ENCODE measurements around the gene TACC2.
A peak's percentile ranks its signal among the peaks of the same experiment; 100 is the strongest.
"Not testable (repeated sequence)": the region's sequence is repeated elsewhere in the genome, so short reads cannot be mapped to it uniquely, and the experiment has no call there.

TACC2 gene

DNA sequence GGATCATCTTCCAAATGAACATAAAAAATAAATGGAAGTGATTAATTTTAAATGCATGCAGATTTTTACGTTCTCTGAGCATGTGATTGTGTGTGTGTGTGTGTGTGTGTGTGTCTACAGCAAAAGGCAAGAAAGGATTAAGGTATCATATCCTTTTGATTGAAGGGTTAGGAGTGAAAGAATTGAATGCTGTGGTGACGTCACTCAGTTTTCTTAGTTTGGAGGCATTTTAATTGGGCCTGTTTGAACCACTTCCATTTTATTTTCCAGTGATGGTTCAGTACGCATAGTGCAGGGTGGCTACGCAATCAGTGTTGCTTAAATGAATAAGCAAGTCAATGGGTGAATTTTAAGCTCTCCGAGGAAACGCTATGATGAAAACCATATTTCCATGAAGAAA is 31.3 kb downstream of the TACC2 start:
- H2AFZ ChIP-seq (ENCODE audit: low read depth), result peak overlapping the region; percentile 64; the same call in 1 of the 2 replicates
- no peaks in the 10 kb centered on the region for H3K36me3 ChIP-seq (ENCODE audit: insufficient read depth)
- H3K9ac ChIP-seq, result peak overlapping the region; percentile 92; the same call in 1 of the 2 replicates
- H4K20me1 ChIP-seq (ENCODE audit: insufficient read depth), result no peaks in the 10 kb centered on the region
- TF ChIP-seq, protein P1, sequence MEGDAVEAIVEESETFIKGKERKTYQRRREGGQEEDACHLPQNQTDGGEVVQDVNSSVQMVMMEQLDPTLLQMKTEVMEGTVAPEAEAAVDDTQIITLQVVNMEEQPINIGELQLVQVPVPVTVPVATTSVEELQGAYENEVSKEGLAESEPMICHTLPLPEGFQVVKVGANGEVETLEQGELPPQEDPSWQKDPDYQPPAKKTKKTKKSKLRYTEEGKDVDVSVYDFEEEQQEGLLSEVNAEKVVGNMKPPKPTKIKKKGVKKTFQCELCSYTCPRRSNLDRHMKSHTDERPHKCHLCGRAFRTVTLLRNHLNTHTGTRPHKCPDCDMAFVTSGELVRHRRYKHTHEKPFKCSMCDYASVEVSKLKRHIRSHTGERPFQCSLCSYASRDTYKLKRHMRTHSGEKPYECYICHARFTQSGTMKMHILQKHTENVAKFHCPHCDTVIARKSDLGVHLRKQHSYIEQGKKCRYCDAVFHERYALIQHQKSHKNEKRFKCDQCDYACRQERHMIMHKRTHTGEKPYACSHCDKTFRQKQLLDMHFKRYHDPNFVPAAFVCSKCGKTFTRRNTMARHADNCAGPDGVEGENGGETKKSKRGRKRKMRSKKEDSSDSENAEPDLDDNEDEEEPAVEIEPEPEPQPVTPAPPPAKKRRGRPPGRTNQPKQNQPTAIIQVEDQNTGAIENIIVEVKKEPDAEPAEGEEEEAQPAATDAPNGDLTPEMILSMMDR (conservative IDR thresholded peaks at IDR 0.05; ENCODE audit: low read depth, low read length), result no peak
- no peaks in the 10 kb centered on the region for H3K79me2 ChIP-seq (ENCODE audit: insufficient read depth, low read depth)
- peaks cover 14% of the 10 kb centered on the region for H3K4me1 ChIP-seq (ENCODE audit: low read depth, poor library complexity, severe bottlenecking)
- H3K4me2 ChIP-seq, result peak overlapping the region; percentile 60; the same call in 1 of the 2 replicates
- H3K27ac ChIP-seq, result 0 out of 2 replicates have a peak overlapping the region, but pooled peaks have one; percentile 90
- no peak overlapping the region for H3K4me3 ChIP-seq (IDR thresholded peaks at IDR 0.05; ENCODE audit: insufficient read depth, low read depth, low read length)
- H3K27me3 ChIP-seq (ENCODE audit: insufficient read depth, low read depth), result no peaks in the 10 kb centered on the region

DNA sequence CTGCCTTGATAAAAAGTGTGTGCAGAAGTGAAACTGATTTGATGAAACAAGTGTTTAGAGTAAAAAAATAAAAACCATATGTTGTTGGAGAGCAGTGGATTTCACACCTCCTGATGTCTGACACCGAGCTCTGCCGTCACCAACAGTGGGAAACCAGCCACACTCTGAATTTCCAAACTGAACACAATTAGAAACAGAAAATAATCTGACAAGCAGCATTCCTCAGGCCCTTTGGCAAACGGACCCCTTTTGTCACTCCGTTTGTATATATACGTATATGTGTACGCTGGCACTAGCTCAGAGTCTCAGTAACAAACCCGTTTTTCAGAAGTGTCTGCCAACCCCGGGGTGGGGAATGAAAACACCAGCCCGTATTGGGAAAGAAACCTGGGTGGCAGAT is 32.4 kb downstream of the TACC2 start:
- Histone ChIP-seq H3K79me2 (ENCODE audit: insufficient read depth, low read depth) (no peaks in the 10 kb centered on the region), H3K4me3 (IDR thresholded peaks at IDR 0.05; ENCODE audit: insufficient read depth, low read depth, low read length) (no peak overlapping the region)

DNA sequence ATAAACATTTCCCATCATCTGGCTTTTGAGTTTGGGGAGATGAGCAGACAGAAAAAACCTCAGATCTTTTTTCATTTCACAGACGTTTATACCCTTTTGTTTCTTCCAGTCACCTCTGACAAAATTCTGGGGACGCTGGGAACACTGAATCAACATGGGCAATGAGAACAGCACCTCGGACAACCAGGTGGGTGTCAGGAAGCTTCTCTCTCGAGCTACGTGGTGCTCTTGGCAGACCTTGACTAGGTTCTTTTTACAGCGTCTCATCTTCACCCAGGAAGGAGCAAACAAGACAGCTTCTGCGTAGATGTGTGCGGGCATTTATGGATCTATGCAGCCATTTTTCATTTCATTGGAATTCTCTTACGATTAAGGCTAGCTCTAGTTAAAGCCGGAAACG is 32.9 kb downstream of the TACC2 start:
- Histone ChIP-seq H3K4me3 (IDR thresholded peaks at IDR 0.05; ENCODE audit: insufficient read depth, low read depth, low read length) (no peak overlapping the region), H3K27me3 (ENCODE audit: insufficient read depth, low read depth) (no peaks in the 10 kb centered on the region), H3K79me2 (ENCODE audit: insufficient read depth, low read depth) (no peaks in the 10 kb centered on the region), H3K36me3 (ENCODE audit: insufficient read depth) (no peaks in the 10 kb centered on the region), H3K9ac (no peak overlapping the region), H3K4me2 (no peak overlapping the region), H3K4me1 (ENCODE audit: low read depth, poor library complexity, severe bottlenecking) (peaks cover 14% of the 10 kb centered on the region), H2AFZ (ENCODE audit: low read depth) (no peak overlapping the region), H3K27ac (no peak overlapping the region), H4K20me1 (ENCODE audit: insufficient read depth) (no peaks in the 10 kb centered on the region)
- TF ChIP-seq, protein P1 (conservative IDR thresholded peaks at IDR 0.05; ENCODE audit: low read depth, low read length), result no peak

More for the DNA sequence above, 32.4 kb downstream of the TACC2 start:
- H4K20me1 ChIP-seq (ENCODE audit: insufficient read depth), result no peaks in the 10 kb centered on the region
- no peaks in the 10 kb centered on the region for H3K27me3 ChIP-seq (ENCODE audit: insufficient read depth, low read depth)
- H3K27ac ChIP-seq, result no peak overlapping the region
- TF ChIP-seq, protein P1 (conservative IDR thresholded peaks at IDR 0.05; ENCODE audit: low read depth, low read length), result no peak
- peaks cover 14% of the 10 kb centered on the region for H3K4me1 ChIP-seq (ENCODE audit: low read depth, poor library complexity, severe bottlenecking)
- H3K36me3 ChIP-seq (ENCODE audit: insufficient read depth), result no peaks in the 10 kb centered on the region
- H2AFZ ChIP-seq (ENCODE audit: low read depth), result no peak overlapping the region
- H3K9ac ChIP-seq, result no peak overlapping the region
- no peak overlapping the region for H3K4me2 ChIP-seq

DNA sequence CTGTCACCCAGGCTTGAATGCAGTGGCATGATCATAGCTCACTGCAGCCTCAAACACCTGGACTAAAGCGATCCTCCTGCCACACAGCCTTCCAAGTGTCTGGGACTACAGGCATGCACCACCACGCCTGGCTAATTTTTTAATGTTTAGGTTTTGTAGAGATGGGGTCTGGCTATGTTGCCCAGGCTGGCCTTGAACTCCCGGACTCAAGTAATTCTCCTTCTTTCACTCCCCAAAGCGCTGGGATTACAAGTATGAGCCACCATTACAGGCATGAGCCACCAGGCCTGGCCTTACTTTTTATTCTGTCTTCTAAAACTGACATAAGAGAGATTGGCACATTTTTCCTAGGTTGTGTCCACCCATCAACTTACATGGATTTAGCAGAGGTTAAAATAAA is 33.3 kb downstream of the TACC2 start:
- Histone ChIP-seq H3K4me1 (ENCODE audit: low read depth, poor library complexity, severe bottlenecking) (peaks cover 12% of the 10 kb centered on the region), H3K27ac (no peak overlapping the region), H4K20me1 (ENCODE audit: insufficient read depth) (no peaks in the 10 kb centered on the region), H2AFZ (ENCODE audit: low read depth) (no peak overlapping the region), H3K36me3 (ENCODE audit: insufficient read depth) (no peaks in the 10 kb centered on the region), H3K79me2 (ENCODE audit: insufficient read depth, low read depth) (no peaks in the 10 kb centered on the region), H3K4me3 (IDR thresholded peaks at IDR 0.05; ENCODE audit: insufficient read depth, low read depth, low read length) (no peak overlapping the region), H3K27me3 (ENCODE audit: insufficient read depth, low read depth) (no peaks in the 10 kb centered on the region), H3K9ac (no peak overlapping the region), H3K4me2 (no peak overlapping the region)
- TF ChIP-seq, protein P1 (conservative IDR thresholded peaks at IDR 0.05; ENCODE audit: low read depth, low read length), result no peak

DNA sequence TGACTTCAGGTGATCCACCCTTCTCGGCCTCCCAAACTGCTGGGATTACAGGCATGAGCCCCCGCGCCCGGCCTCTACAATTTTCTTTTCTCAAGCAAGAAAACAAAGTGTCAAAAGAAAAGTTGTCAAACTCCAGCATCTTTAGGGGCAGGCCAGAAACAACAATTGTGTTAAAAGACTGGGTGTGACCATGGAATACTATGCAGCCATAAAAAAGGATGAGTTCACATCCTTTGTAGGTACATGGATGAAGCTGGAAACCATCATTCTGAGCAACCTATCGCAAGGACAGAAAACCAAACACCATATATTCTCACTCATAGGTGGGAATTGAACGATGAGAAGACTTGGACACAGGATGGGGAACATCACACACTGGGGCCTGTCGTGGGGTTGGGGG is 34.3 kb downstream of the TACC2 start:
- not testable (repeated sequence) for H3K4me2 ChIP-seq; H3K4me3 ChIP-seq (IDR thresholded peaks at IDR 0.05; ENCODE audit: insufficient read depth, low read depth, low read length); H3K27ac ChIP-seq; H4K20me1 ChIP-seq (ENCODE audit: insufficient read depth); H3K79me2 ChIP-seq (ENCODE audit: insufficient read depth, low read depth); H3K9ac ChIP-seq; H2AFZ ChIP-seq (ENCODE audit: low read depth); H3K4me1 ChIP-seq (ENCODE audit: low read depth, poor library complexity, severe bottlenecking); H3K36me3 ChIP-seq (ENCODE audit: insufficient read depth); H3K27me3 ChIP-seq (ENCODE audit: insufficient read depth, low read depth)
